DMS153 (cell line): ENCODE measurements around the gene RAB3IP.
"Not testable (repeated sequence)": the region's sequence is repeated elsewhere in the genome, so short reads cannot be mapped to it uniquely, and the experiment has no call there.

Source experiments
- DNase-seq: peaks from one replicate; lab custom pipeline; 2025; lab: John Stamatoyannopoulos, UW

RAB3IP gene

GRCh38 chr12:69835081-69835480 is 96.4 kb downstream of the RAB3IP start:
- DNase-seq, result no peak

GRCh38 chr12:69836015-69836414 is 97.4 kb downstream of the RAB3IP start:
- no peak for DNase-seq

- DNase-seq, result no peak
These were observed 98.5 kb downstream of the RAB3IP start for GRCh38 chr12:69837191-69837590.

- DNase-seq, result no peak
These were observed 99.2 kb downstream of the RAB3IP start for GRCh38 chr12:69837657-69838415.

GRCh38 chr12:69840727-69841126 is 102.1 kb downstream of the RAB3IP start:
- DNase-seq, result no peak

GRCh38 chr12:69843608-69844007 is 104.9 kb downstream of the RAB3IP start:
- no peak for DNase-seq

GRCh38 chr12:69844416-69844815 is 105.8 kb downstream of the RAB3IP start:
- no peak for DNase-seq

- DNase-seq, result no peak
These were observed 106.2 kb downstream of the RAB3IP start for GRCh38 chr12:69844836-69845235.

- DNase-seq, result no peak
These were observed 108.3 kb downstream of the RAB3IP start for GRCh38 chr12:69846976-69847375.

GRCh38 chr12:69851976-69852375 is 113.3 kb downstream of the RAB3IP start:
- DNase-seq, result no peak

GRCh38 chr12:69853176-69853961 is 114.7 kb downstream of the RAB3IP start:
- DNase-seq, result not testable (repeated sequence)

GRCh38 chr12:69866698-69867097 is 128.0 kb downstream of the RAB3IP start:
- DNase-seq, result no peak

GRCh38 chr12:69868695-69869094 is 130.0 kb downstream of the RAB3IP start:
- no peak for DNase-seq

GRCh38 chr12:69872804-69873203 is 134.1 kb downstream of the RAB3IP start:
- no peak for DNase-seq
